ENCODE data around the gene CGB7.

GRCh38 chr19:49010453-49010852 is 47.1 kb downstream of the CGB7 start:
- no peak for TF ChIP-seq CTCF (IDR thresholded peaks at IDR 0.05)
- TF ChIP-seq POLR2A (IDR thresholded peaks at IDR 0.05) = no peak
